PFSK-1 (cell line): Measurements from ENCODE around the gene FAAH.

ENCODE experiments used
- FOXP2 ChIP-seq: optimal IDR thresholded peaks from 2 replicates; pipeline ENCODE3; 2011; ENCODE audit warnings: borderline replicate concordance, control low read depth, inconsistent platforms; ENCODE audit not compliant: insufficient read depth; ENCODE audit errors: extremely low read length, extremely low read depth
- POLR2AphosphoS5 ChIP-seq: IDR thresholded peaks from 2 replicates; pipeline ENCODE4 v1.6.1; 2012; ENCODE audit warnings: low read depth, mild to moderate bottlenecking, control low read depth, low read length, moderate library complexity
- SIN3A ChIP-seq: IDR thresholded peaks from 2 replicates; pipeline ENCODE4 v1.6.1; 2012; ENCODE audit warnings: mild to moderate bottlenecking, low read length, moderate library complexity, borderline replicate concordance; ENCODE audit not compliant: insufficient read depth
- TAF1 ChIP-seq: IDR thresholded peaks from 2 replicates; pipeline ENCODE4 v1.6.1; 2012; ENCODE audit warnings: low read length, control low read depth, borderline replicate concordance; ENCODE audit not compliant: insufficient read depth
- TF ChIP-seq, protein P1 (sequence below), 2 experiments: IDR thresholded peaks; 2 replicates each; pipeline versions ENCODE4 v1.6.1 to v1.8.0; 2011 to 2012; ENCODE audit warnings: low read depth in 2 of 2, low read length in 2 of 2, control low read depth in 1 of 2, inconsistent platforms in 1 of 2, mild to moderate bottlenecking in 1 of 2, moderate library complexity in 1 of 2; ENCODE audit not compliant: insufficient read depth in 1 of 2

The FAAH gene

GRCh38 chr1:46444466-46444865 is 50.3 kb downstream of the FAAH start:
- no peak for TF ChIP-seq POLR2AphosphoS5

DNA sequence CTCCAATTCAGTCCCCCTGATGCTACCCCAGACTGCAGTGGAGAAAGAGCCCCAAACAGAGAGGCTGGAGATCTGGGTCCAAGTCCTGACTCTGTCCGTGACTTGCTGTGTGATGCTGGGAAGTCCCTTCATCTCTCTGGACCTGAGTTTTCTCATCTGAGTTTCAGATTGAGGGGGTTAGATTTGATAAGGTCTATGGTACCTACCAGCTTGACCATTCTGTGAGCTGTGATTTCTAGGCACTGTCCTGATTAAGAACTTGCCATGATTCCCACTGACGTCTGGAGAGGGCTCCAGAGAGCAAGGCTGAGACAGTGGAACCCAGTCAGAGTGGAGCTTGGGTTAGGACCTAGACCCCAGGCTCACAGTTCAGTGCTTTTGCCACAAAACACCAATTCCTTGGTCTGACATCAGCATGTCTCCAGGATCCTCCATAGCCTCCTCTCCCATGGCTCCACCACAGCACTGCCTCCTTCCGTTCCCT is 51.7 kb downstream of the FAAH start:
- TF ChIP-seq FOXP2, result no peak
- TF ChIP-seq, protein P1, sequence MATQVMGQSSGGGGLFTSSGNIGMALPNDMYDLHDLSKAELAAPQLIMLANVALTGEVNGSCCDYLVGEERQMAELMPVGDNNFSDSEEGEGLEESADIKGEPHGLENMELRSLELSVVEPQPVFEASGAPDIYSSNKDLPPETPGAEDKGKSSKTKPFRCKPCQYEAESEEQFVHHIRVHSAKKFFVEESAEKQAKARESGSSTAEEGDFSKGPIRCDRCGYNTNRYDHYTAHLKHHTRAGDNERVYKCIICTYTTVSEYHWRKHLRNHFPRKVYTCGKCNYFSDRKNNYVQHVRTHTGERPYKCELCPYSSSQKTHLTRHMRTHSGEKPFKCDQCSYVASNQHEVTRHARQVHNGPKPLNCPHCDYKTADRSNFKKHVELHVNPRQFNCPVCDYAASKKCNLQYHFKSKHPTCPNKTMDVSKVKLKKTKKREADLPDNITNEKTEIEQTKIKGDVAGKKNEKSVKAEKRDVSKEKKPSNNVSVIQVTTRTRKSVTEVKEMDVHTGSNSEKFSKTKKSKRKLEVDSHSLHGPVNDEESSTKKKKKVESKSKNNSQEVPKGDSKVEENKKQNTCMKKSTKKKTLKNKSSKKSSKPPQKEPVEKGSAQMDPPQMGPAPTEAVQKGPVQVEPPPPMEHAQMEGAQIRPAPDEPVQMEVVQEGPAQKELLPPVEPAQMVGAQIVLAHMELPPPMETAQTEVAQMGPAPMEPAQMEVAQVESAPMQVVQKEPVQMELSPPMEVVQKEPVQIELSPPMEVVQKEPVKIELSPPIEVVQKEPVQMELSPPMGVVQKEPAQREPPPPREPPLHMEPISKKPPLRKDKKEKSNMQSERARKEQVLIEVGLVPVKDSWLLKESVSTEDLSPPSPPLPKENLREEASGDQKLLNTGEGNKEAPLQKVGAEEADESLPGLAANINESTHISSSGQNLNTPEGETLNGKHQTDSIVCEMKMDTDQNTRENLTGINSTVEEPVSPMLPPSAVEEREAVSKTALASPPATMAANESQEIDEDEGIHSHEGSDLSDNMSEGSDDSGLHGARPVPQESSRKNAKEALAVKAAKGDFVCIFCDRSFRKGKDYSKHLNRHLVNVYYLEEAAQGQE (IDR thresholded peaks at IDR 0.05; ENCODE audit: insufficient read depth in 1 of 2, low read depth in 2 of 2, low read length in 2 of 2), result no peak
- no peak for TF ChIP-seq TAF1
- TF ChIP-seq SIN3A, result no peak
- no peak for TF ChIP-seq POLR2AphosphoS5

DNA sequence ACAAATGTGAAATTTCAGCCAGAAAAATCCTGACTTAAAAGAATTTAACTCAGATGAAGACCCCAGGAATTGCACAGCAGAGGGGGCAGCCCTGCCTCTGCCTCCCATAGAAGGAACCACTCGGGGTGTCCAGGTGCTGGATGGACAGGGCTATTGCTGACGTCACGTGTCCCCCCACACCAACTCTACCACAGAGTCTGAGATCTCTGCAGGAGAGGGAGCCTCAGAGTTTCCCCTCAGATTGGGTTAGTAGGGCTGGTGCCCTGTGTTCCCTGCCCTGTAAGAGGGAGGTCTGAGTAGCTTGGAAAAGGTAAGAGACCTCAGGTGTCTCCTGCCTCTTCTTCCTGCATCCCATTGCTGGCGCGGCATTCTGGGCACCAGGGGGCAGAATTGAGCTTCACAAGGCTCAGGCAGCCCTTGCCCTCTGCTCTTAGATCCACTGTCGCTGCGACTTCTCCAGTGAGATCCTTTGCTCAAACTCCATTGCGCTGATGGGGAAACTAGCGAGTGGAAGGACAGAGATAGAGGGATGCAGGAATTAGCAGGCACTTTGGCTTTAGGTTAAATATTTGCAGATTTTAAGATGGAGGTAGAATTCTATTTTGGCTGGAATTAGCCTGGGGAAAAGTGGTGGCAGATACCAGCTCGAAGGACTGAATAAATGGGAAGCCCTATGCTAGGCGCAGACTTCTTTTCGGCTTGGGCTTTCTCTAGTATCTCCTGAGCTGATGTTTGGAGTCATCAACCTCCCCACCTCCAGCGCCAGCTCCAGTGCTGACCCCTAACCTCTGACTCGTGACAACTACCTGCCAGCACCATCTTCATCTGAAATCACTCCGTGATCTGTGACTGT is 52.8 kb downstream of the FAAH start:
- TF ChIP-seq SIN3A (no peak), FOXP2 (no peak), TAF1 (no peak), POLR2AphosphoS5 (no peak)
- TF ChIP-seq, protein P1 (IDR thresholded peaks at IDR 0.05; ENCODE audit: insufficient read depth in 1 of 2, low read depth in 2 of 2, low read length in 2 of 2), result no peak

- TF ChIP-seq POLR2AphosphoS5, result no peak
- TF ChIP-seq SIN3A, result no peak
- TF ChIP-seq, protein P1 (IDR thresholded peaks at IDR 0.05; ENCODE audit: insufficient read depth in 1 of 2, low read depth in 2 of 2, low read length in 2 of 2), result no peak
- TF ChIP-seq TAF1, result no peak
- TF ChIP-seq FOXP2, result no peak
Measured at GRCh38 chr1:46447499-46448108, 53.5 kb downstream of the FAAH start.

- TF ChIP-seq SIN3A (no peak), FOXP2 (no peak), TAF1 (no peak), POLR2AphosphoS5 (no peak)
- TF ChIP-seq, protein P1 (IDR thresholded peaks at IDR 0.05; ENCODE audit: insufficient read depth in 1 of 2, low read depth in 2 of 2, low read length in 2 of 2), result no peak
Measured at GRCh38 chr1:46448109-46448911, 54.2 kb downstream of the FAAH start.
